Raji (cell line): ENCODE data around the gene CAMK2A.

Experiments used
- POLR2A ChIP-seq: IDR thresholded peaks from 2 replicates; pipeline ENCODE4 v1.6.1; 2011; ENCODE audit warnings: low read depth, low read length, control low read depth; ENCODE audit not compliant: insufficient read depth

The CAMK2A gene

DNA sequence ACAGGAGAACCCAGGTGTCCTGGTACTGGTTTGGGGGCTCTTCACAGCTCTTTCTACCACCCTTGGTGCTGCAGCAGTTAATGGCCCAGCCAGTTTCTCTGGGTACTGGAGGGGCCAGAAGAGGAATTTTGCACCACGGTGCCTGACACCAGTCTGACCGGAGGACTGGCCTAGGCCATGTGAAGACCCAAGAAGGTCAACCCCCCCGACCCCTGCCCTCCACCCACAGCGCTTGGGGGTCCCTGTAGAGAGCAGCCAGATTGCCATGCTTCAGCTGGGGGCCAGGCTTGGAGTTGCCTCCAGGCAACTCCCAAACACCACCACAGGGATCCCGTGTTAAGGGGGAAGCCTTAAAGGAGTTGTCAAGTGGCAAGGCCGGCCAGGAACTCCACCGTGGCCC is 6.9 kb upstream of the CAMK2A start:
- no peak for TF ChIP-seq POLR2A

GRCh38 chr5:150295741-150296486 is 6.3 kb upstream of the CAMK2A start:
- no peak for TF ChIP-seq POLR2A

DNA sequence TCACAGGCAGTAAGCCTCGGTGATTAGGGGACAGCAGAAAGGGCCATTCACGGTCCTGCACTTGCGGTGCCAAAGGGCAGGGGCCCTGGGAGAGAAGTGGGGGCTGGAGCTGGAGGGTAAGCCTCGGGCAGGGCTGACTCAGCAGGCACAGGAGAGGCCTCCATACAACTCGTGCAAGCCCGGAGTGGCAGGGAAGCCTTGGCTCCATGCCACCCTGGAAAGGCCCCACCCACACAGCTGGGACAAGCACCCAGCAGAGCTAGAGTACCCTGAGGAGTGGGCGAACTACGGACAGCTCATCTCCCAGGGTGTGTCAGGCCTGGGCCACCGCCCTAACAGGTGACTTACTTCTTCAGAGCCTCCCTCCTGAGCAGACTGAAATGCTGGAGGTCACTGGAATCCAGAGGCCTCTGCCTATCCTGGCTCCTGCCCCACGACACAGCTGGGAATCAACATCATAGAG is 5.6 kb upstream of the CAMK2A start:
- TF ChIP-seq POLR2A, result no peak

- TF ChIP-seq POLR2A, result no peak
Observed at GRCh38 chr5:150294551-150295071, 5.0 kb upstream of the CAMK2A start.

DNA sequence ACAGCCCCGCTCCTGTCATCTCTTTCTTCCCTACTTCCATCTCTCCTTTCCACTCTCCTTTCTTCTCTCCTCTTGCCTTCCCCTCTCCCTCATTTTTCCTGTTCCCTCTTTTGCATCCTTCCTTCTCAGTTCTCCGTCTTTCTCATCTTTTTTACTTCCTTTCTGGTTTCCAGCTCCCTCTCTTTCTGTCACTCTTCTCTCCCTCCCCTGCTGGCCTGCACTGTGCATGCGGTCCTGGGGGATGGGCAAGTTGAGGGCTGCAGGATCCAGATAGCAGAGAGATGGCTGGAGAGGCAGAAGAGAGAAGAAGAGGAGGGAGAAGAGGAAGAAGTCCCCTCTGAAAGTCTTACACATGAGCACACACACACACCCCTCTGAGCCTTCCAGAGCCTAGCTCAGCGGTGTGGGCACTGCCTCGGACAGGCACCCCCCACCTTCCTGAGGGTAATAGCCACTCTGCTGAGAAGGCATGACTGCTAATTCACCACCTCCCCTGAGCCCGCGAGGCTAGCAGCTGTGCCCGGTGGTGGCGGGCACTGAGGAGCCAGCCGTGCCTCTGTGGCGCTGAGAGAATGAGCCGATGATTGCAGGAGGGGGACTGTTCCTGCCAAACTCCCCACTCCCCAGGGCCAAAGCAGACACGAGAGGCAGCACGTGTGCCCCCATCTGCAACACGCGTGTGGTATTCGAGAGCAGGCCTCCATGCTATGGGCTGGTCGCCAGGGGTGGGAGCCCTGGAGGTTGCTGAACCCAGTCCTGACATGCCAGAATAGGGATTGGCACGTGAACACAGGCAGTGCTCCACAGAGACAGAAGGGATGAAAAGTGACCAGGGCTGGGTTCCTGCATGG is 3.7 kb upstream of the CAMK2A start:
- no peak for TF ChIP-seq POLR2A

DNA sequence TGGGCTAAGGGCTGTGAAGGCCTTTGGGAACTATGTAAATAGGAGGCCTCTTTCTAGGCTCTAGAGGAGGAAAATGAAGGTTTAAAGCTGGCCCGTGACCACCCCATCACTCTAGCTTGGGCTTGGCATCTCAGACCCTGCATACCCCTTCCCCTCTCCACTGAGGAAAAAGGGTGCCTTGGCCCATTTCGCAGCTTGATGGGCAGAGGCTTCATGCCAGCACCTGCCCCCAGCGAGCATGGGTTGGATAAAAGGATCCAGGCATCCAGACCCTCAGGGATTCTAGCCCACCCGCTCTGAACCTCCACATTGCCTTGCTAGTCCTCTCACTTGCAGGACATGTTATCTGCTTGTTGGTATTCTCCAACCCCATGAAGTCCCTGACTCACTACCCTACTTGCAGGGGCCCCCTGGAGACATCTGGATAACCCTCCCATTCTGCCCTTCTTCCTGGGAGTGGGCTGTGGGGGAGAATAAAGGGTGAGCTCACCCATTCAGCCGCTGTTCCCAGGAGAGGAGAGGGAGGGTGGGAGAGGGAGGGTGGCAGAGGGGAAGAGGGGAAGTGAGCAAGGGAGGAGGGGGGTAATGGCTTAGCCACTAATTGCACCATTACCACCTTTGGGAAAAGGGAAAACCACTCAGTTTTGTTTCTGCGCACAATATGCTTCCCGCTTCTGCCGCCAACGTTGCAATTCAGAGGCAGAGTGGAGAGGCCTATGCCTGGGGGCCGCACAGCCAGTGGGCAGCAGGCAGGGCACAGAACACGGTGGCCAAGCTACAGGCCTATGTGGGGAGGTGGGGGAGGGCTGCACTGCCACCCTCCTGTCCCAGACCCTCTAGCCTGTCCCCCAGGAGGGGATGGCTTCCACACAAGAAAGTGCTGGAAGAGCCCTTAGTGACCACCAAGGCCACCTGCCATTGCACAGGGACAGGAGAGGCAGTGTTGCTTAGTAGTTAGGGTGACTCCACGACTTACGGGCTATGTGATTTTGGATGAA is 2.1 kb upstream of the CAMK2A start:
- TF ChIP-seq POLR2A, result no peak

GRCh38 chr5:150288791-150289190 is 782 bp downstream of the CAMK2A start:
- TF ChIP-seq POLR2A, result no peak

DNA sequence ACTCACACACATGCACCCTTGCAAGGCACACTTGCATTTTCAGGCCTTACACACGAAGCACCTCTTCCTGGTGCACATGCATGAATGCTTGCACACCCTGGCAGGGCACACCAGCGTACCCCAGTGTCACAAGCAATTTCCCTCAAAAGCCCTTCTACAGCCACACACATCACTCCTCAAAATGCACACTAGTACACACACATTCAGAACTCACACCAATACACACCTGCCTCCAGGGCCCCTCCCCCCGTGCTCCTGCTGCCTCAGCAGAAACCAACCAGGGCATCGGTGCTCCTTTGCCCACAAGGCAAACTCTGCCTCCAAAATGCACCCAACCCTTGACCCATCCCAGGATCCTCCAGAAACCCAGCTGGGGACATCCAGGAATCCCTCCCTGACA is 1.2 kb downstream of the CAMK2A start:
- no peak for TF ChIP-seq POLR2A

- no peak for TF ChIP-seq POLR2A
Observed at GRCh38 chr5:150286820-150287219, 2.8 kb downstream of the CAMK2A start.

DNA sequence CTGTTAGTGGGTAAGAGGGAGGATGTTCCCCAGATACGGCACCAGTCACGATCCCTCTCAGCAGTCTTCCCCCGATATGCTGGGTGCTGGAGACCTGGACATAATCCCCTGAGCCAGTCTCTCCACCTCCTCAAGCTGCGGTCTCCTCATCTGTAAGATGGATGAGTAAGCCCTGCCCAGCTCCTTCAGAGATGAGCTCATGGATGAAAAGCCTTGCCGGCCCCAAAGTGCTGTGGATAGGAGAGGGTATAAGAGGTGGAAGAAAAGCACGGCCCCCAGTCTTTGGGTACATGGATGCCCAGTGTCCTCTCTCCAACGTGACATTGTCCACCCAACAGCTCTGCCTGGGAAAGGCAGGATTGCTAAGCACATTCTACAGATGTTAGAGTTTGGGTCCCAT is 4.5 kb downstream of the CAMK2A start:
- TF ChIP-seq POLR2A, result no peak

DNA sequence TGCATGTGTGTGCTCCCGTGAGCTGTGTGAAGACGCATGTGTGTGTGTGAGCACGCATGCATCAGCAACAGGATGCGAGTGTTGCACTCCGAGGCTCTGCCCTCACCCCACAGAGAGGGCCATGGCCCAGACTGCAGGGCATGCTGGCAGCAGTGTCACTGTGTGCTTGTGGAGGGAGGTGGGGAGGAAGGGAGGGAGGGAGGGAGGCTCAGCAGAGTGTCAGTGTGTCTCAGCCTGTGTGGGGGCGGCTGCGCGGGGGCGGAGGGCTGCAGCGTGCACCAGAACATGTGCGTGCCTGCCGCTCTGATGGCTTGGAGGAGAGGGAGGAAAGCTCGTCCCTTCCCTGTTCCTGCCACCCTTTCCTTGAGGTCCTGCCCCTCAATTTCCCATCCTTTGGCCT is 5.3 kb downstream of the CAMK2A start:
- no peak for TF ChIP-seq POLR2A

DNA sequence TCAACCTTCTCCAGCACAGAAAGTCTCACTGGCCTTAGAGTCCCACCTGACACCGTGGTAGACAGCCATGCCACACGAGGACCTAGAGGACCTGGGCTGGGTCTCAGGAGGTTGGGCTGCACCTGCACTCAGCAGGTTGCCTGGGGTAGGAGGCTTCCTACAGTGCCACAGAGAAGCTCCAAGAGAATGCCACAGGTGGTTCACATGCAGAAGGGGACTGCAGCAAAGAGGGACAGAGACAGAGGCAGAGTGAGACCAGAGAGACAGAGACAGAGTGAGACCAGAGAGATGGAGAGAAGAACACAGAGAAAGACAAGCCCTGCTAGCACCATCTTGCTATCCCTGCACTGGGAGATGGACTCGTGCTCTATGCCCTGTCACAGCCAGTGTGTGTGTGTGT is 5.7 kb downstream of the CAMK2A start:
- TF ChIP-seq POLR2A, result no peak

- no peak for TF ChIP-seq POLR2A
Observed at GRCh38 chr5:150281987-150282386, 7.6 kb downstream of the CAMK2A start.

GRCh38 chr5:150279330-150280020 is 10.1 kb downstream of the CAMK2A start:
- no peak for TF ChIP-seq POLR2A
